ENCODE results near the gene TXNRD1.

The TXNRD1 gene

GRCh38 chr12:104189915-104190555 is 25.5 kb upstream of the TXNRD1 start:
- H3K4me1 ChIP-seq (ENCODE audit: control insufficient read depth in 2 of 2, insufficient read depth in 2 of 2, low read length in 2 of 2) = no peaks in the 10 kb centered on the region
- H3K9me3 ChIP-seq (ENCODE audit: control insufficient read depth in 2 of 2, low read length in 2 of 2) = no peaks in the 10 kb centered on the region
- no peak overlapping the region for H3K27ac ChIP-seq (ENCODE audit: low read depth in 2 of 2, low read length in 2 of 2)
- no peak overlapping the region for H3K9ac ChIP-seq (ENCODE audit: low read depth in 1 of 2, low read length in 2 of 2)
- no peaks in the 10 kb centered on the region for H3K36me3 ChIP-seq (ENCODE audit: control insufficient read depth in 2 of 2, insufficient read depth in 2 of 2, low read length in 2 of 2)
- H3K27me3 ChIP-seq (ENCODE audit: control insufficient read depth in 2 of 2, insufficient read depth in 2 of 2, low read length in 2 of 2) = no peaks in the 10 kb centered on the region
- H3K4me3 ChIP-seq (ENCODE audit: low read length in 2 of 2) = no peak overlapping the region

- Histone ChIP-seq H3K27me3 (ENCODE audit: control insufficient read depth in 2 of 2, insufficient read depth in 2 of 2, low read length in 2 of 2) (no peaks in the 10 kb centered on the region), H3K36me3 (ENCODE audit: control insufficient read depth in 2 of 2, insufficient read depth in 2 of 2, low read length in 2 of 2) (no peaks in the 10 kb centered on the region), H3K27ac (ENCODE audit: low read depth in 2 of 2, low read length in 2 of 2) (no peak overlapping the region), H3K9ac (ENCODE audit: low read depth in 1 of 2, low read length in 2 of 2) (no peak overlapping the region), H3K9me3 (ENCODE audit: control insufficient read depth in 2 of 2, low read length in 2 of 2) (no peaks in the 10 kb centered on the region), H3K4me1 (ENCODE audit: control insufficient read depth in 2 of 2, insufficient read depth in 2 of 2, low read length in 2 of 2) (no peaks in the 10 kb centered on the region), H3K4me3 (ENCODE audit: low read length in 2 of 2) (no peak overlapping the region)
Observed at GRCh38 chr12:104190641-104191176, 24.9 kb upstream of the TXNRD1 start.

- H3K4me3 ChIP-seq (ENCODE audit: low read length in 2 of 2) = no peak overlapping the region
- no peaks in the 10 kb centered on the region for H3K4me1 ChIP-seq (ENCODE audit: control insufficient read depth in 2 of 2, insufficient read depth in 2 of 2, low read length in 2 of 2)
- H3K27ac ChIP-seq (ENCODE audit: low read depth in 2 of 2, low read length in 2 of 2) = no peak overlapping the region
- H3K9ac ChIP-seq (ENCODE audit: low read depth in 1 of 2, low read length in 2 of 2) = no peak overlapping the region
- no peaks in the 10 kb centered on the region for H3K27me3 ChIP-seq (ENCODE audit: control insufficient read depth in 2 of 2, insufficient read depth in 2 of 2, low read length in 2 of 2)
- no peaks in the 10 kb centered on the region for H3K9me3 ChIP-seq (ENCODE audit: control insufficient read depth in 2 of 2, low read length in 2 of 2)
- H3K36me3 ChIP-seq (ENCODE audit: control insufficient read depth in 2 of 2, insufficient read depth in 2 of 2, low read length in 2 of 2) = no peaks in the 10 kb centered on the region
Observed at GRCh38 chr12:104197264-104197663, 18.3 kb upstream of the TXNRD1 start.

- no peak overlapping the region for H3K4me3 ChIP-seq (ENCODE audit: low read length in 2 of 2)
- no peaks in the 10 kb centered on the region for H3K4me1 ChIP-seq (ENCODE audit: control insufficient read depth in 2 of 2, insufficient read depth in 2 of 2, low read length in 2 of 2)
- H3K9me3 ChIP-seq (ENCODE audit: control insufficient read depth in 2 of 2, low read length in 2 of 2) = no peaks in the 10 kb centered on the region
- no peaks in the 10 kb centered on the region for H3K36me3 ChIP-seq (ENCODE audit: control insufficient read depth in 2 of 2, insufficient read depth in 2 of 2, low read length in 2 of 2)
- no peak overlapping the region for H3K9ac ChIP-seq (ENCODE audit: low read depth in 1 of 2, low read length in 2 of 2)
- no peak overlapping the region for H3K27ac ChIP-seq (ENCODE audit: low read depth in 2 of 2, low read length in 2 of 2)
- H3K27me3 ChIP-seq (ENCODE audit: control insufficient read depth in 2 of 2, insufficient read depth in 2 of 2, low read length in 2 of 2) = no peaks in the 10 kb centered on the region
Observed at GRCh38 chr12:104199964-104200363, 15.6 kb upstream of the TXNRD1 start.

- Histone ChIP-seq H3K4me1 (ENCODE audit: control insufficient read depth in 2 of 2, insufficient read depth in 2 of 2, low read length in 2 of 2) (no peaks in the 10 kb centered on the region), H3K9me3 (ENCODE audit: control insufficient read depth in 2 of 2, low read length in 2 of 2) (no peaks in the 10 kb centered on the region), H3K4me3 (ENCODE audit: low read length in 2 of 2) (no peak overlapping the region), H3K27me3 (ENCODE audit: control insufficient read depth in 2 of 2, insufficient read depth in 2 of 2, low read length in 2 of 2) (no peaks in the 10 kb centered on the region), H3K27ac (ENCODE audit: low read depth in 2 of 2, low read length in 2 of 2) (no peak overlapping the region), H3K36me3 (ENCODE audit: control insufficient read depth in 2 of 2, insufficient read depth in 2 of 2, low read length in 2 of 2) (no peaks in the 10 kb centered on the region), H3K9ac (ENCODE audit: low read depth in 1 of 2, low read length in 2 of 2) (no peak overlapping the region)
Observed at GRCh38 chr12:104201238-104202001, 14.2 kb upstream of the TXNRD1 start.

GRCh38 chr12:104204690-104205480 is 10.7 kb upstream of the TXNRD1 start:
- Histone ChIP-seq H3K4me1 (ENCODE audit: control insufficient read depth in 2 of 2, insufficient read depth in 2 of 2, low read length in 2 of 2) (no peaks in the 10 kb centered on the region), H3K4me3 (ENCODE audit: low read length in 2 of 2) (no peak overlapping the region), H3K27me3 (ENCODE audit: control insufficient read depth in 2 of 2, insufficient read depth in 2 of 2, low read length in 2 of 2) (no peaks in the 10 kb centered on the region), H3K9ac (ENCODE audit: low read depth in 1 of 2, low read length in 2 of 2) (no peak overlapping the region), H3K9me3 (ENCODE audit: control insufficient read depth in 2 of 2, low read length in 2 of 2) (no peaks in the 10 kb centered on the region), H3K27ac (ENCODE audit: low read depth in 2 of 2, low read length in 2 of 2) (no peak overlapping the region), H3K36me3 (ENCODE audit: control insufficient read depth in 2 of 2, insufficient read depth in 2 of 2, low read length in 2 of 2) (no peaks in the 10 kb centered on the region)

GRCh38 chr12:104207416-104208205 is 8.0 kb upstream of the TXNRD1 start:
- H3K4me1 ChIP-seq (ENCODE audit: control insufficient read depth in 2 of 2, insufficient read depth in 2 of 2, low read length in 2 of 2) = no peaks in the 10 kb centered on the region
- H3K4me3 ChIP-seq (ENCODE audit: low read length in 2 of 2) = no peak overlapping the region
- no peaks in the 10 kb centered on the region for H3K36me3 ChIP-seq (ENCODE audit: control insufficient read depth in 2 of 2, insufficient read depth in 2 of 2, low read length in 2 of 2)
- H3K9me3 ChIP-seq (ENCODE audit: control insufficient read depth in 2 of 2, low read length in 2 of 2) = no peaks in the 10 kb centered on the region
- no peak overlapping the region for H3K9ac ChIP-seq (ENCODE audit: low read depth in 1 of 2, low read length in 2 of 2)
- no peaks in the 10 kb centered on the region for H3K27me3 ChIP-seq (ENCODE audit: control insufficient read depth in 2 of 2, insufficient read depth in 2 of 2, low read length in 2 of 2)
- H3K27ac ChIP-seq (ENCODE audit: low read depth in 2 of 2, low read length in 2 of 2) = no peak overlapping the region

GRCh38 chr12:104212516-104212915 is 3.1 kb upstream of the TXNRD1 start:
- H3K27ac ChIP-seq (ENCODE audit: low read depth in 2 of 2, low read length in 2 of 2) = no peak overlapping the region
- no peaks in the 10 kb centered on the region for H3K9me3 ChIP-seq (ENCODE audit: control insufficient read depth in 2 of 2, low read length in 2 of 2)
- H3K36me3 ChIP-seq (ENCODE audit: control insufficient read depth in 2 of 2, insufficient read depth in 2 of 2, low read length in 2 of 2) = no peaks in the 10 kb centered on the region
- H3K4me3 ChIP-seq (ENCODE audit: low read length in 2 of 2) = no peak overlapping the region
- H3K27me3 ChIP-seq (ENCODE audit: control insufficient read depth in 2 of 2, insufficient read depth in 2 of 2, low read length in 2 of 2) = peaks cover 0 to 2% of the 10 kb centered on the region in 2 donors
- no peak overlapping the region for H3K9ac ChIP-seq (ENCODE audit: low read depth in 1 of 2, low read length in 2 of 2)
- H3K4me1 ChIP-seq (ENCODE audit: control insufficient read depth in 2 of 2, insufficient read depth in 2 of 2, low read length in 2 of 2) = peaks cover 0 to 4% of the 10 kb centered on the region in 2 donors

GRCh38 chr12:104213952-104214351 is 1.6 kb upstream of the TXNRD1 start:
- no peak overlapping the region for H3K9ac ChIP-seq (ENCODE audit: low read depth in 1 of 2, low read length in 2 of 2)
- no peak overlapping the region for H3K27ac ChIP-seq (ENCODE audit: low read depth in 2 of 2, low read length in 2 of 2)
- no peaks in the 10 kb centered on the region for H3K36me3 ChIP-seq (ENCODE audit: control insufficient read depth in 2 of 2, insufficient read depth in 2 of 2, low read length in 2 of 2)
- peaks cover 0 to 4% of the 10 kb centered on the region in 2 donors for H3K4me1 ChIP-seq (ENCODE audit: control insufficient read depth in 2 of 2, insufficient read depth in 2 of 2, low read length in 2 of 2)
- H3K27me3 ChIP-seq (ENCODE audit: control insufficient read depth in 2 of 2, insufficient read depth in 2 of 2, low read length in 2 of 2) = peaks cover 0 to 2% of the 10 kb centered on the region in 2 donors
- H3K9me3 ChIP-seq (ENCODE audit: control insufficient read depth in 2 of 2, low read length in 2 of 2) = no peaks in the 10 kb centered on the region
- H3K4me3 ChIP-seq (ENCODE audit: low read length in 2 of 2) = no peak overlapping the region

All from mucosa of rectum (tissue), 2 donors.